Hepatic stellate cell (primary cell): ENCODE data around the gene XRCC6.
"Not testable (repeated sequence)": the region's sequence is repeated elsewhere in the genome, so short reads cannot be mapped to it uniquely, and the experiment has no call there.

ENCODE experiments used
- DNase-seq: peaks from one replicate; pipeline ENCODE4 v3.0.0; 2011; ENCODE audit warnings: low spot score

Gene XRCC6

DNA sequence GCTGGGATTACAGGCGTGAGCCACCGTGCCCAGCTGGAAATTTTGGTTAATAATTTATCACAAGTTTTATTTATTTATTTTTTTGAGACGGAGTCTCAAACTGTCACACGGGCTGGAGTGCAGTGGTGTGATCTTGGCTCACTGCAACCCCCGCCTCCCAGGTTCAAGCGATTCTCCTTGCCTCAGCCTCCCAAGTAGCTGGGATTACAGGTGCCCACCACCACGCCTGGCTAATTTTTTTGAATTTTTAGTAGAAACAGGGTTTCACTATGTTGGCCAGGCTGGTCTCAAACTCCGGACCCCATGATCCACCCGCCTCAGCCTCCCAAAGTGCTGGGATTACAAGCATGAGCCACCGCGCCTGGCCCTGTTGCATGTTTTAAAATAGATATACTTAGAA is 65.8 kb downstream of the XRCC6 start:
- not testable (repeated sequence) for DNase-seq

DNA sequence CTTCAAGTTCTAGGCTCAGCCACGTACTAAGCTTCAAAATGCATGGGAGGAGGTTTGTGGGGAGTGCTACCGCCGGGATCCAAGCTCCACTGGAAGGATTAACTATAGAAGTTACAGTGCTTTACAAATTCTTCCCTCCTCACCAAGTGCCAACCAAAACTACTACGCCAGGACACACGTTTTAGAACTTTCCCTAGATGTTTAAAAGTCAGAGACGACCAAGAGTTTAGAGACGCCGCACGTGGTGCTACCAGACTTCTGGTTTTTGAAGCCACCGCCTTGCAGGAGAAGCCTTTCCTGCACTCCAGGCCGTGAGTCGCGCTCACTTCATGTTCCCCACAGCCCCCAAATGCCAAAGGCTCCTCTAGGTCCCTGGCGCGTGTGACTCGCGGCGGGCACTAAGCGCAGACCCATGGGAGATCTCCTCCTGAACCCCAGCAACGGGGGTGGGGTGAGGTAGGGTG is 66.8 kb downstream of the XRCC6 start:
- DNase-seq: peak; percentile 45

DNA sequence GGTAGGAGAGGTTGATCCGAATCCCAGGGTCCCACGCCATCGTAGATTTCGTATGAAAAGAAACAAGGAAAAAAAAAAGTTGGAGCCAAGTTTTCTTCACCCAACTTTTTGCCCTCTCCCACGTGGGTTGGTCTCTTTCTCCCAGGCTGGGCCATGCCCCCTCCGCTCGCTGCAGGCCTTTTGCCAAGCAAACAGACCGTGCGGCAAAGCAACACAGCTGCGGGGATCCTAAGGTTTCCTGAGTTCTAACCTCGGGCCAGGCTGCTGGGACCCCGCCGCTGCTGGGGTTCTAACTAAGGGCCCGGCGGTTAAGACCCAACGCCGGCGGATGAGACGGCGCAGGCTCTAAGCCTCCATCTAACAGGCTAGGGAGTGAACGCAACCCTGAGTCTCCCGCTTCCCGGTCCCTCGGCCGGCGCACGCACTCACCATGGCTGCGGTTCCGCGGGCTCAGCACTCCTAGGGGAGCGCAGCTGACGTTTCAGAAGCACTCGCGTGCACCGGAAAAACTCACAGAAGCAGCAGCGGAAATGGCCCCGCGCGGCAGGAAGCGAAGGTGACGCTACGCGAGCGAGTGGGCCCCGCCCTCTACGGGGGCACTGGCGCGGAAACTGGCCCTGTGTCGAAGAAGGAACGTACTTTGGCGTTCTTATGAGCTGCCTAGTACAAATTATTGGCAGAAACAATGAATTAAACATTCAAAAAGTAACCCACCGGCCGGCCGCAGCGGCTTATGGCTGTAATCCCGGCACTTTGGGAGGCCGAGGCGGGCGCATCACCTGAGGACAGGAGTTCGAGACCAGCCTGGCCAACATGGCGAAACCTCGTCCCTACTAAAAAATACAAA is 67.5 kb downstream of the XRCC6 start, which contains the start of gene SNU13:
TSS of gene SNU13 (minus strand) at position 503 of the 847 bp plus-strand sequence. CDS start at position 432, 71 bp downstream.
- peak; percentile 93 for DNase-seq

DNA sequence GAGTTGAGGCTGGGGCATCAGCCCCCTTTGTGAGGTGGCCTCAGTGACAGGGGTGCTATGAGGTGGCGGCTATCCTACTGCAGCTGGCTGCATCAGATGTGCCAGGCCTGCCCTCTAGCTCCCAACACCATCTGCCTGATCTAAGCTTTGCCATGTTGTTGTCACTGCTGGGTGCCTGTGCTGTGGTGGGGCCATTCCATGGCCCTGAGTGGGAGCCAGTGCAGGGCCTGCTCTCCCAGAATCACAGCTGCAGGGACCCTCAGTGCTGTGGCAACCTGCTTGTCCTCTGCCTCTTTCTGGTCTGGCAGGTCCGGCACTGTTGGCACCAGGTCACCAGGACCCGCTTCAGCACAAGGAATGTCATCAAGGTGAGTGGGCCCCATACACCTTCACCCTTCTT is 69.4 kb downstream of the XRCC6 start:
- no peak for DNase-seq

DNA sequence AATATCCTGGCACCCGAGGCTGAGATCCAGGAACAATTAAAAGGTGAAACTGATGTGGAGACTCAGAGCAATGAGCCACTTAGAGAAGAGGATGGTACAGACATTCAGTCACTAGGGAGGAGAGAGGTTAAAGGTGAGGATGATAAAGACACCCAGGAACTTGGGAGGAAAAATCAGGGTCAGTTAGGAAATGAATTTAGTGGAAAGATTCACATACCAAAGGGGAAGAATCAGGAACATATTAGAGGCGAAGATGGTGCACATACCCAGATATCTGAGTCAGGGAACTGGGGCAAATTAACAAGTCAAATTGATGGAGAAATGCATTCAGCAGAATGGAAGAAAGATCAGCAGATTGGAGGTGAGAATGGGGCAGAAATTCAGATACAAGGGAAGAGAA is 74.1 kb downstream of the XRCC6 start:
- no peak for DNase-seq

DNA sequence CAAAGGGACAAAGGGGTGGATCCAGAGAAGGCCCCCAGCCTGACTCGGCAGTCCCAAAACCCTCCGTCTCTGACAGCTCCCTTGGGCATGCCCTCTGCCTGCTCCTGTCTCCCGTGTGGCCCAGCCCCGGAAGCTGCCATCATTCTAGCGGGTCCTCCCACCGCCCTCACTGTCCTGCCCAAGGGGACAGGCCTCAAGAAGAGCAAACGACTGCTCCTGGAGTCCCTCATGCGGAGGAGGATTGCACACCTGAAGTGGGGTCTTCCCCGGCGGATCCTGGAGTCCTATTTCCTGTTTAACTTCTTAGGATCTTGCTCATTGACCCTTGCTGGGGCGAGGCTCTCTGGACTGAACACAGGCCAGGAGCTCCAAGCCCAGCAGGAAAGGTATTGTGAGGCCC is 75.6 kb downstream of the XRCC6 start:
- no peak for DNase-seq

DNA sequence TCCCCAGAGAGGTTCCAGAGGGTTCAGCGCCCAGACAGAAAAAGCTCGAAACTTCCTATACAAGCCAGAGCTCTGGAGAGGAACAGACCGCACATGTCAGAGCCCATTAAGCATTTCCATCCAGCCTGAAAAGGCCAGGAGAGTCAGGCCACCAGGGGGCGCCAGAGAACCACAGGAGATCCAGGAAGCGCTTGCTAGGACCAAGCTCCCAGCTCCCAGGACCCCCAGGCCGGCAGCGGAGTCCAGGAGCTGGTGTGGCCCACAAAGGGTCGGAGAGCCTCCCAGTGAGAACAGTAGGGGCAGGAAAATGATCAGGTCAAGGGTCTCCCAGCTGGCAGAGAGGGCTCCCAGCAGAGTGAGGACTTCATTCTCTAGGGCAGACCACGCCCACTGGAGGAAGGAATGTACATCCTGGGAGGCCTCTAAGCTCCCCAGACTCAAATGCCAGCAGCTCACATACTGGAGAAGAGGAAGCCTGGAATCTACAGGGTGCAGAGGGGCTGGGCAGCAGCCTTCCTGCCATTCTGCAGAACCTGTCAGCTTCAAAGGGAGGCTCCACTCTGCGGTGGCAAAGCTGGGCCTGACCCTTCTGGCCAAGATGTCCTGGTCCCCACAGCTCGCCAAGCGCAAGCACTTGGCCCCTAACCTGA is 76.2 kb downstream of the XRCC6 start:
- peak; percentile 89 for DNase-seq

DNA sequence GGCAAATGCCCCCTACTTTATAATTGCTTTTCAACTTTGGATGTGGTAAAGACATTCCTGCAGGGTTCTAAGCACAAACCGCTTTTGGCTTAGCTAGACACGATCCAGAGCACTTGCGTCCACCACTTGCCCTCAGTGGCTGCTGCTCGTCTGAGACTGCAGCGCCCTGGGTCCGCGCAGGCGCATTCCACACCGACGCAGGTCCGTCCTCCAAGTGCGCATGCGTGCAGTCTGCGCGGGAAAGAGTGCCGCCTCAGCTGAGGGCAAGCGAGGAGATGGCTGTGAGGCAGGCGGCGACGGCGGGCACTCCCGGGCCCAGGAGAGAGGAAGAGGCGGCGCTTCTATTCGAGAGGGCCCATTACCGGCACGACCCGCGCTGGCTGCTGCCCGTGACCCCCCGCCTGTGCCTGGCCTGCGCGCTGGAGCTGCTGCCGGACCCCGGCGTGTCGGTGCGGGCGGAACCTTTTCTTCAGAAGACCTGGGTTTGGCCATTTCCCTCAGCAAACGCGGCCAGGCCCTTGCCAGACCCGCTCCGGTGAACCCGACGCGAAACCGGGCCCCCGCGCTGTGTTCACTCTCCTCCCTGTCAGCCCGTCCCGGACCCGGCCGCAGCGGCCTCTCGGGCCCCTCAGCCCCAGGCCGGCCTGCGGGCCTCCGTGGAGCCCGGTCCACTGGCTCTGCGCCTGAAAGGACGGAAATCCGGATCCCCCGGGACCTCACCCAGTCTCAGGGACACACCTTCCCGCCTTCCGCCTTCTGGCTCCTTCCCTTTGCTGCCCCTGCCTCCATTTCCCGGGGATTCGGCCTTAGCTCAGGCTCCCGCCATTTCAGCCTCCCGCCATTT is 78.4 kb downstream of the XRCC6 start, which contains the start of gene MEI1:
TSS of gene MEI1 (plus strand) at position 240 of the 844 bp plus-strand sequence. CDS start at position 276, 36 bp downstream.
- DNase-seq: peak; percentile 97

DNA sequence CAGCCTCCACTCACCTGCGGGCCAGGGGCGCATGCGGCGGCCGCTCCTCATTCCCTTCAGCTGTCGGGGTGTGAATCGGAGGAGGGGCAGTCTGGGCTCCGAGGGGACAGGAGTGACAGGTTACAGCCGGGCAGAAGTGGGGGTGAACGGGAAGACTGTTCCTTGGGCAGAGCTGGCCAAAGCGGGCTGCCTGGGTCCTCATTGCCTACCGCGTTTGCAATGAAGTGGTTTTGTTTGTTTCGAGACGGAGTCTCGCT is 78.9 kb downstream of the XRCC6 start:
- DNase-seq: no peak

DNA sequence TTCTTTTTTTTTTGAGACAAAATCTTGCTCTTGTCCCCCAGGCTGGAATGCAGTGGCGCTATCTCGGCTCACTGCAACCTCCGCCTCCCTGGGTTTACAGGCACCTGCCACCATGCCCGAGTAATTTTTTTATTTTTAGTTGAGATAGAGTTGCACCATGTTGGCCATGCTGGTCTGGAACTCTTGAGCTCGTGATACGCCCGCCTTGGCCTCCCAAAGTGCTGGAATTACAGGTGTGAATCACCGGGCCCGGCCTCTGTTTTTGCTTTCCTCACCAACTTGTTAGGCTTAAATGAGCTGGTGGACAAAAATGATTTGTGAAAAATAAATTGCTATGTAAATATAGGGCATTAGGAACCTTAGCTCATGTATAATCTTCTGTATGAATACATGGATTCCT is 81.7 kb downstream of the XRCC6 start:
- DNase-seq: no peak

DNA sequence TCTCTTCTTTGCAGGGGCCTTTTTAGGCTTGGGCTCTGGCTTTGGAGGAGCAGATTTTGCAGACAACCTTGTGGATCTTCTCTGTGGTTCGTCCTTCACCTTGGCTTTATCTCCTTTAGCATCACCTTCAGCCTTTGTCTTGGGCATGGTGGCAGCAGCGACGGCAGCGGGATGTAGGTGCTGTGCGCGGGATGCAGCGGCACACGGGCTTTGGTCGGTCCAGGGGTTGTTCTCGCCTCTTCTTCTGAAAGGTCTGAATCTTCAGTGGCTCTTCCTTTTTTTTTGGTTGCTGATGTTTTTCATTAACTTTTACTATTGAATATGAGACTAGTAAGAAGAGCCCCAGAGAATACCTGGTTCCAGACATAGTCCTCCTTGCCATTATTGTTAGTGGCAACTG is 88.2 kb downstream of the XRCC6 start:
- DNase-seq: no peak

DNA sequence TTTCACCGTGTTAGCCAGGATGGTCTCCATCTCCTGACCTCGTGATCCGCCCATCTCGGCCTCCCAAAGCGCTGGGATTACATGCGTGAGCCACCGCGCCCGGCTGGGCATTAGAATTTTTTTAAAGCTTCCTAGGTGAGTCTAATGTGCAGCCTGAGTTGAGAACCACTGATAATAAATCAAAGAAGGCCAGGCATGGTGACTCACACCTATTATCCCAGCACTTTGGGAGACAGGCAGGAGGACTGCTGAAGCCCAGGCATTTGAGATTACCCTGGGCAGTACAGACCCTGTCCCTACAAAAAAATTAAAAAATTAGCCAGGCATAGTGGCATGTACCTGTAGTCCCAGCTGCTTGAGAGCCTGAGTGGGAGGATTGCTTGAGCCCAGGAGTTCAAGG is 91.9 kb downstream of the XRCC6 start:
- no peak for DNase-seq
